Erythroblast (primary cell): ENCODE data around the gene MIB2.

ENCODE experiments used
- GATA1 ChIP-seq: IDR thresholded peaks from 2 replicates; pipeline ENCODE4 v1.6.1; 2011; ENCODE audit warnings: low read depth, mild to moderate bottlenecking, control low read depth, low read length, moderate library complexity
- POLR2A ChIP-seq: IDR thresholded peaks from 2 replicates; pipeline ENCODE4 v1.6.1; 2011; ENCODE audit warnings: mild to moderate bottlenecking, low read length

- no peak for TF ChIP-seq POLR2A
- no peak for TF ChIP-seq GATA1
These were observed 18.6 kb upstream of the MIB2 start for GRCh38 chr1:1596493-1597274.
